HG02763 (cell line): Measurements from ENCODE around the gene ZSCAN12.
A peak's percentile ranks its signal among the peaks of the same experiment; 100 is the strongest.

Experiments
- ATAC-seq: cut with Tn5 transposase; IDR thresholded peaks from one replicate; pipeline ENCODE4 v1.9.1; 2021; ENCODE audit warnings: mild to moderate bottlenecking, moderate library complexity; ENCODE audit not compliant: unreplicated experiment

Gene ZSCAN12

GRCh38 chr6:28354688-28355554 is 44.6 kb downstream of the ZSCAN12 start:
- ATAC-seq: no peak

- ATAC-seq: no peak
Measured at GRCh38 chr6:28353981-28354676, 45.4 kb downstream of the ZSCAN12 start.

- ATAC-seq: no peak
Measured at GRCh38 chr6:28353356-28353755, 46.2 kb downstream of the ZSCAN12 start.

GRCh38 chr6:28351493-28351925 is 48.0 kb downstream of the ZSCAN12 start:
- ATAC-seq: no peak

- ATAC-seq: no peak
Measured at GRCh38 chr6:28351087-28351486, 48.5 kb downstream of the ZSCAN12 start.

- peak; percentile 97 for ATAC-seq
Measured at GRCh38 chr6:28349892-28350737, 49.4 kb downstream of the ZSCAN12 start, which contains the start of gene ZKSCAN3. Gene ZKSCAN3 (plus strand): TSS chr6:28349947. CDS start chr6:28359587, 9,640 bp downstream.

GRCh38 chr6:28349344-28349891 is 50.1 kb downstream of the ZSCAN12 start:
- no peak for ATAC-seq

- no peak for ATAC-seq
Measured at GRCh38 chr6:28347119-28347518, 52.4 kb downstream of the ZSCAN12 start.

GRCh38 chr6:28345201-28345600 is 54.3 kb downstream of the ZSCAN12 start:
- ATAC-seq: no peak

- ATAC-seq: no peak
Measured at GRCh38 chr6:28343898-28344677, 55.5 kb downstream of the ZSCAN12 start.

- no peak for ATAC-seq
Measured at GRCh38 chr6:28340310-28341095, 59.0 kb downstream of the ZSCAN12 start.

GRCh38 chr6:28337121-28337520 is 62.4 kb downstream of the ZSCAN12 start:
- no peak for ATAC-seq

GRCh38 chr6:28336284-28337120 is 63.0 kb downstream of the ZSCAN12 start:
- ATAC-seq: no peak

GRCh38 chr6:28335564-28336283 is 63.8 kb downstream of the ZSCAN12 start, which contains the start of gene ZSCAN31:
Gene ZSCAN31 (minus strand): TSS chr6:28336148. CDS start chr6:28329683, 6,465 bp downstream.
- ATAC-seq: peak; percentile 82

- ATAC-seq: peak; percentile 3
Measured at GRCh38 chr6:28335040-28335563, 64.4 kb downstream of the ZSCAN12 start.

- ATAC-seq: no peak
Measured at GRCh38 chr6:28334286-28335039, 65.1 kb downstream of the ZSCAN12 start.
